ENCODE results near the gene GLI3. TPM values are rescaled to one million over a fixed set of nuclear protein-coding genes. Genes with fewer than 3 reads are reported as not detected.

GLI3 gene
- total RNA-seq, 4 donors from 2014 or later: 3.0 to 9.0 (median 4.2) TPM

GRCh38 chr7:42176724-42177101 is 60.3 kb downstream of the GLI3 start:
- H3K27ac ChIP-seq: no peak overlapping the region

GRCh38 chr7:42175834-42176723 is 60.9 kb downstream of the GLI3 start:
- H3K36me3 ChIP-seq: no peaks in the 10 kb centered on the region
- DNase-seq: no peak
- no peak for TF ChIP-seq POLR2A (IDR thresholded peaks at IDR 0.05)
- no peak for TF ChIP-seq CTCF (IDR thresholded peaks at IDR 0.05)
- no peaks in the 10 kb centered on the region for H3K9me3 ChIP-seq
- intact Hi-C loops (cut with DNase I): no loop called here
- peak overlapping the region in 2 of 4 donors; percentile 10 to 20 for H3K27ac ChIP-seq
- H3K4me3 ChIP-seq: no peak overlapping the region
- 45 to 46% methylated on average over 4 of the region's 4 CpGs for WGBS, 2 donors
- H3K4me1 ChIP-seq: peaks cover 0 to 26% (median 15%) of the 10 kb centered on the region in 3 donors
- no peaks in the 10 kb centered on the region for H3K27me3 ChIP-seq

More at GRCh38 chr7:42176724-42177101, 60.3 kb downstream of the GLI3 start:
- intact Hi-C loops (cut with DNase I): no loop called here
- H3K9me3 ChIP-seq: no peaks in the 10 kb centered on the region
- TF ChIP-seq POLR2A (IDR thresholded peaks at IDR 0.05) (no peak), CTCF (IDR thresholded peaks at IDR 0.05) (no peak)
- WGBS, 2 donors: 67 to 75% methylated on average over 2 to 3 of the region's 3 CpGs
- DNase-seq: no peak
- no peak overlapping the region for H3K4me3 ChIP-seq
- H3K4me1 ChIP-seq: peaks cover 0 to 26% (median 15%) of the 10 kb centered on the region in 3 donors
- no peaks in the 10 kb centered on the region for H3K36me3 ChIP-seq
- no peaks in the 10 kb centered on the region for H3K27me3 ChIP-seq

GRCh38 chr7:42174391-42174912 is 62.6 kb downstream of the GLI3 start:
- Histone ChIP-seq H3K36me3 (no peaks in the 10 kb centered on the region), H3K4me3 (no peak overlapping the region), H3K9me3 (no peaks in the 10 kb centered on the region), H3K27ac (peak overlapping the region in 3 of 4 donors; percentile 24 to 48 (median 46)), H3K4me1 (peaks cover 0 to 26% (median 15%) of the 10 kb centered on the region in 3 donors), H3K27me3 (no peaks in the 10 kb centered on the region)
- no peak for DNase-seq
- WGBS, 2 donors: 58 to 75% methylated on average over 12 to 13 of the region's 20 CpGs
- TF ChIP-seq CTCF (IDR thresholded peaks at IDR 0.05): no peak
- no peak for TF ChIP-seq POLR2A (IDR thresholded peaks at IDR 0.05)
- intact Hi-C loops (cut with DNase I): no loop called here

GRCh38 chr7:42170724-42171123 is 66.3 kb downstream of the GLI3 start:
- H3K9me3 ChIP-seq: no peaks in the 10 kb centered on the region
- no peak overlapping the region for H3K4me3 ChIP-seq
- intact Hi-C loops (cut with DNase I): no loop called here
- no peak for TF ChIP-seq POLR2A (IDR thresholded peaks at IDR 0.05)
- no peak for TF ChIP-seq CTCF (IDR thresholded peaks at IDR 0.05)
- no peaks in the 10 kb centered on the region for H3K36me3 ChIP-seq
- H3K27me3 ChIP-seq: no peaks in the 10 kb centered on the region
- DNase-seq: no peak
- no peak overlapping the region for H3K27ac ChIP-seq
- peaks cover 0 to 29% (median 5%) of the 10 kb centered on the region in 3 donors for H3K4me1 ChIP-seq

GRCh38 chr7:42168512-42168911 is 68.5 kb downstream of the GLI3 start:
- Histone ChIP-seq H3K4me1 (peaks cover 0 to 15% (median 0%) of the 10 kb centered on the region in 3 donors), H3K27me3 (no peaks in the 10 kb centered on the region), H3K36me3 (no peaks in the 10 kb centered on the region), H3K27ac (no peak overlapping the region), H3K4me3 (no peak overlapping the region), H3K9me3 (no peaks in the 10 kb centered on the region)
- intact Hi-C loops (cut with DNase I): no loop called here
- 75 to 78% methylated on average over 8 of the region's 8 CpGs for WGBS, 2 donors
- no peak for DNase-seq
- TF ChIP-seq POLR2A (IDR thresholded peaks at IDR 0.05) (no peak), CTCF (IDR thresholded peaks at IDR 0.05) (no peak)
